PC-3 (cell line): ENCODE results near the gene ZEB2. TPM values are rescaled to one million over a fixed set of nuclear protein-coding genes. Genes with fewer than 3 reads are reported as not detected.

ENCODE experiments used
- ATAC-seq: fragments of 200-7000 bp; cut with Tn5 transposase; 2 replicates; pipeline ENCODE4 v1.9.1; 2020; ENCODE audit warnings: mild to moderate bottlenecking, moderate library complexity
- BruUV-seq: library from RNA; stranded (reverse); fragments of 400-500 nt; replicated peaks from 2 replicates; lab custom pipeline; 2021; lab: Mats Ljungman, UMichigan
- CTCF ChIA-PET: fragments of 300-600 bp; sonication (Branson Sonifier 250); formaldehyde crosslinking; loops from one replicate; lab custom pipeline; 2022; ENCODE audit warnings: antibody characterized with exemption; lab: Charles Lee
- POLR2A ChIA-PET: fragments of 300-600 bp; sonication (Branson Sonifier 250); formaldehyde crosslinking; loops from one replicate; lab custom pipeline; 2022; ENCODE audit warnings: antibody characterized with exemption; ENCODE audit not compliant: unreplicated experiment; lab: Charles Lee
- DNase-seq: peaks from one replicate; pipeline ENCODE4 v3.0.0-alpha.2; 2015
- H2AFZ ChIP-seq: fragments of 300-600 bp; sonication (generic); 2 replicates; pipeline ENCODE4 v1.6.0; 2016; ENCODE audit warnings: antibody characterized with exemption, low read length
- H3F3A ChIP-seq: fragments of 300-600 bp; sonication (generic); one replicate; pipeline ENCODE4 v1.6.0; 2017; ENCODE audit warnings: antibody characterized with exemption, low read length, control low read depth, mild to moderate bottlenecking; ENCODE audit not compliant: unreplicated experiment
- H3K27ac ChIP-seq: fragments of 300-600 bp; sonication (generic); 2 replicates; pipeline ENCODE4 v1.5.1; 2016; ENCODE audit warnings: mild to moderate bottlenecking, low read length
- H3K27me3 ChIP-seq: fragments of 300-600 bp; sonication (generic); 2 replicates; pipeline ENCODE4 v1.6.1; 2016; ENCODE audit warnings: low read length, mixed read lengths
- H3K36me3 ChIP-seq: fragments of 300-600 bp; sonication (generic); 2 replicates; pipeline ENCODE4 v1.6.1; 2016; ENCODE audit warnings: low read depth, mixed run types, low read length, mixed read lengths
- H3K4me1 ChIP-seq: fragments of 300-600 bp; sonication (generic); 2 replicates; pipeline ENCODE4 v1.5.1; 2016; ENCODE audit warnings: low read length; ENCODE audit not compliant: insufficient read depth
- H3K4me2 ChIP-seq: fragments of 300-600 bp; sonication (generic); 2 replicates; pipeline ENCODE4 v1.6.0; 2016; ENCODE audit warnings: low read length
- H3K4me3 ChIP-seq: fragments of 300-600 bp; sonication (generic); 2 replicates; pipeline ENCODE4 v1.5.1; 2016; ENCODE audit warnings: mild to moderate bottlenecking, low read length, mixed read lengths
- H3K79me2 ChIP-seq: fragments of 300-600 bp; sonication (generic); 2 replicates; pipeline ENCODE4 v1.6.1; 2017; ENCODE audit warnings: low read length, mixed read lengths
- H3K9ac ChIP-seq: fragments of 300-600 bp; sonication (generic); 2 replicates; pipeline ENCODE4 v1.6.0; 2016; ENCODE audit warnings: mild to moderate bottlenecking, low read length
- H3K9me2 ChIP-seq: fragments of 300-600 bp; sonication (generic); replicated peaks from 2 replicates; pipeline ENCODE4 v1.6.1; 2016; ENCODE audit warnings: mixed run types, low read length, mixed read lengths
- H3K9me3 ChIP-seq: fragments of 300-600 bp; sonication (generic); 2 replicates; pipeline ENCODE4 v1.6.1; 2016; ENCODE audit warnings: low read length, mixed read lengths
- H4K20me1 ChIP-seq: fragments of 300-600 bp; sonication (generic); 2 replicates; pipeline ENCODE4 v1.6.1; 2016; ENCODE audit warnings: low read length, mixed read lengths
- CTCF ChIP-seq: fragments of 300-600 bp; sonication (generic); conservative IDR thresholded peaks from 2 replicates; pipeline ENCODE4 v1.5.1; 2017; ENCODE audit warnings: antibody characterized with exemption, low read depth, mild to moderate bottlenecking, low read length
- EZH2 ChIP-seq: fragments of 300-600 bp; sonication (generic); IDR thresholded peaks from one replicate; pipeline ENCODE4 v1.6.1; 2017; ENCODE audit warnings: antibody characterized with exemption, mild to moderate bottlenecking, low read length; ENCODE audit not compliant: unreplicated experiment
- EZH2phosphoT487 ChIP-seq: fragments of 300-600 bp; sonication (generic); IDR thresholded peaks from 2 replicates; pipeline ENCODE4 v1.6.1; 2018; ENCODE audit warnings: mild to moderate bottlenecking, antibody characterized with exemption, low read length, borderline replicate concordance
- intact Hi-C: fragments of 100-400 bp; cut with micrococcal nuclease; formaldehyde crosslinking; loops from 2 replicates; pipeline ENCODE4 v1.9.0; 2023
- total RNA-seq: library from RNA; depleted of rRNA; stranded (reverse); fragments of >200 nt; gene quantifications from 2 replicates; pipeline ENCODE4 v1.2.3, GENCODE V29; 2014

Gene ZEB2
- total RNA-seq, 1 experiment from 2014 or later: 1.1 TPM

GRCh38 chr2:144404586-144405314, 115.2 kb downstream of the ZEB2 start:
- Histone ChIP-seq H3K36me3 (no peaks in the 10 kb centered on the region), H3K9me3 (no peaks in the 10 kb centered on the region), H3K27ac (no peak overlapping the region), H4K20me1 (no peaks in the 10 kb centered on the region), H3K9me2 (no peaks in the 10 kb centered on the region), H3K27me3 (no peaks in the 10 kb centered on the region), H3K4me2 (no peak overlapping the region), H2AFZ (no peak overlapping the region), H3K9ac (no peak overlapping the region), H3F3A (no peaks in the 10 kb centered on the region), H3K4me3 (no peak overlapping the region), H3K4me1 (no peaks in the 10 kb centered on the region), H3K79me2 (no peaks in the 10 kb centered on the region)
- intact Hi-C loops: no loop called here
- TF ChIP-seq EZH2 (no peak), CTCF (no peak), EZH2phosphoT487 (no peak)
- no TSS peak for BruUV-seq
- ChIA-PET POLR2A (no interaction called here), CTCF (no interaction called here)
- no peak for ATAC-seq
- DNase-seq: no peak

- H3F3A ChIP-seq: no peaks in the 10 kb centered on the region
- no peak for TF ChIP-seq CTCF
- TF ChIP-seq EZH2phosphoT487: no peak
- TF ChIP-seq EZH2: no peak
- intact Hi-C loops: no loop called here
These were observed 116.0 kb downstream of the ZEB2 start for GRCh38 chr2:144403933-144404332.

GRCh38 chr2:144402251-144402650, 117.7 kb downstream of the ZEB2 start:
- intact Hi-C loops: no loop called here

More at GRCh38 chr2:144403933-144404332, 116.0 kb downstream of the ZEB2 start:
- Histone ChIP-seq H3K4me1 (no peaks in the 10 kb centered on the region), H3K9me2 (no peaks in the 10 kb centered on the region), H3K79me2 (no peaks in the 10 kb centered on the region), H3K4me3 (no peak overlapping the region), H2AFZ (no peak overlapping the region), H3K36me3 (no peaks in the 10 kb centered on the region), H4K20me1 (no peaks in the 10 kb centered on the region), H3K27ac (no peak overlapping the region), H3K9me3 (no peaks in the 10 kb centered on the region), H3K4me2 (no peak overlapping the region), H3K9ac (no peak overlapping the region), H3K27me3 (no peaks in the 10 kb centered on the region)
- ATAC-seq (no peak), DNase-seq (no peak)
- ChIA-PET POLR2A (no interaction called here), CTCF (no interaction called here)
- BruUV-seq: no TSS peak

More at GRCh38 chr2:144402251-144402650, 117.7 kb downstream of the ZEB2 start:
- TF ChIP-seq EZH2: no peak
- no peak for TF ChIP-seq CTCF
- TF ChIP-seq EZH2phosphoT487: no peak
- ChIA-PET POLR2A (no interaction called here), CTCF (no interaction called here)
- Histone ChIP-seq H3F3A (no peaks in the 10 kb centered on the region), H3K27me3 (no peaks in the 10 kb centered on the region), H4K20me1 (no peaks in the 10 kb centered on the region), H3K79me2 (no peaks in the 10 kb centered on the region), H3K4me3 (no peak overlapping the region), H3K9me3 (no peaks in the 10 kb centered on the region), H3K9me2 (no peaks in the 10 kb centered on the region), H3K36me3 (no peaks in the 10 kb centered on the region), H3K4me1 (no peaks in the 10 kb centered on the region), H2AFZ (no peak overlapping the region), H3K9ac (no peak overlapping the region), H3K4me2 (no peak overlapping the region), H3K27ac (no peak overlapping the region)
- no TSS peak for BruUV-seq
- ATAC-seq: no peak
- no peak for DNase-seq
